GM18505 (cell line): ENCODE results near the gene DEAF1.
"Not testable (repeated sequence)": the region's sequence is repeated elsewhere in the genome, so short reads cannot be mapped to it uniquely, and the experiment has no call there.

Experiments used
- ATAC-seq: cut with Tn5 transposase; IDR thresholded peaks from one replicate; pipeline ENCODE4 v1.9.1; 2021; ENCODE audit not compliant: unreplicated experiment
- POLR2A ChIP-seq: IDR thresholded peaks from 4 replicates; pipeline ENCODE4 v1.6.1; 2011; ENCODE audit warnings: borderline replicate concordance; ENCODE audit not compliant: insufficient read depth, insufficient read length; ENCODE audit errors: extremely low read depth

DEAF1 gene

GRCh38 chr11:662689-663274 lies 32.2 kb downstream of the DEAF1 start:
- no peak for ATAC-seq
- no peak for TF ChIP-seq POLR2A

DNA sequence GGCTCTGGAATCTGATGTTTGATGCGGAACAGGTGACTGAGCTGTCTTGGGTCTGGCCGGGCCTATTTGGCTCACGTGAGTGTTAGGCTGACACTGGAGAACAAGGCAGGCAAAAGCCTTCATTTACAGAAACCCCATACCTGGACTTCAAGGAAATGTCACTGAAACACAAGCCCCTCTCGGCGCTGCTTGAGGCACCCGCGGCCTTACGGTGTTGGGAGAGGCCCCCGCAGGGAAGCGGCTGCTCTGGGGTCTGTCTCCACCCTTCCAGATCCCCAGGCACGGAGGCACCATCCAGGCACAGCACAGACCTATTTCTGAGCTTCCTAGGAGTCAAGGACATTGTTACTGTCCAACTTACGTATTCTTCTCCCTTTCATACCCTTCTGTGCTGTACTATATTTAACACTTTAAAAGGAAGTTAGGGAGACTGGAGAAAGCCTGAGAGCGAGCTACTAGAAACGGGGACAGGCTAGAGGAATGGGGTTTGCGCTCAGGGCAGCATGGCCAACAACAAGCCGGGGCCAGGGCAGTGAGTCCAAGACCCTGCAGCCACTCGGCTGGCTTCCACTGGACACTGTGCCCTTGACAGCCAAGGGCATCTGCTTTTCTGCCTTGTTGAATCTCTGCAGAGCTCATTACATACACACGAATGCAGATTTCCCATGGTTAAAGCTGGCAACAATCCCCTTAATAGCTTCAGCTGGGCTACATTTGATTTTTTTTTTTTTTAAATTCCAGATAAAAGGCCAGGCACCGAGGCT lies 34.2 kb downstream of the DEAF1 start:
- no peak for ATAC-seq

GRCh38 chr11:660281-660680 lies 34.7 kb downstream of the DEAF1 start:
- ATAC-seq = no peak

More for the DNA sequence above, 34.2 kb downstream of the DEAF1 start:
- TF ChIP-seq POLR2A = no peak

DNA sequence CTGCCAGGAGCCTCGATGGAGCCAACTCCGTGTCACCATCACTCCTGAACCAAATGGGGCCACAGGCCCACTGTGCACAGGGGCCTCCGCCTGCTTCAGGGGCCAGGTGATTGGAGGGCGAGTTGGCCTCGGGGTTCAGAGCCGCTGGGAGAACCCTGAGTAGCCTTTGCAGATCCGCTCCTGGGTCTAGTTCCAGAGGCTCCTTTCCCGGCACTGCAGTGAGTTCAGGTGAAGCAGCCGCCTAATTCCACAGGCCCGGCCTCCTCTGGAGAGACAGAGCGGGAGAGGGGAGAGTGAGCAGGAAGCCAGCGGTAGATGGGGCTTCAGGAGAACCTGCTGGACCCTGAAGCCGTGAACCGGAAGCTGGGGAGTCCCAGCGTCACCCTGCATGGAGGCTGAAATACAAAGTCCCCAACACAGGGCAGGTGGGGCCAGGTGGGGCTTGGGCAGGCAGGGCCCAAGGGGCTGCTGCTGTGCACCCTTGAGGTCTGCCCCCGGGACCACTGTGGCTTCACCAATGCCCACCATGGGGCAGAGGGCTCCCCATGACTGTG lies 35.4 kb downstream of the DEAF1 start:
- TF ChIP-seq POLR2A = no peak
- ATAC-seq = no peak

More at GRCh38 chr11:660281-660680, 34.7 kb downstream of the DEAF1 start:
- TF ChIP-seq POLR2A = no peak

- no peak for TF ChIP-seq POLR2A
- ATAC-seq = no peak
These were observed 37.3 kb downstream of the DEAF1 start for GRCh38 chr11:657691-658126.

DNA sequence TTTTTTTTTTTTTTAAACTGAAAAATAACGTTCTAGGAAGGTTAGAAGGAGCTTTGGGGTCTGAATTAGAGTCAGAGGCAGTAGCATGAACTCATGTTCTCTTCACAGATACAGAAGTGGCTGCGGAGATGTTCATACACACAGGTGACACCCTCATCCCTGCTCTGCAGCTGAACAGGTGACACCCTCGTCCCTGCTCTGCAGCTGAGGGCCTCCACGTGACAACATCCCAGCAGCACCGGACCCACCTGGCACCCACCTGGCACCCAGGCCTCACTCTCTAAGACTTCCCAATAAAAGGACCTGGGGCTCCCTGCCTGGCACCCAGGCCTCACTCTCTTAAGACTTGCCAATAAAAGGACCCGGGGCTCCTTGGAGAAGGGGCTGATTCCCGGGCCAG lies 38.2 kb downstream of the DEAF1 start:
- no peak for ATAC-seq
- no peak for TF ChIP-seq POLR2A

DNA sequence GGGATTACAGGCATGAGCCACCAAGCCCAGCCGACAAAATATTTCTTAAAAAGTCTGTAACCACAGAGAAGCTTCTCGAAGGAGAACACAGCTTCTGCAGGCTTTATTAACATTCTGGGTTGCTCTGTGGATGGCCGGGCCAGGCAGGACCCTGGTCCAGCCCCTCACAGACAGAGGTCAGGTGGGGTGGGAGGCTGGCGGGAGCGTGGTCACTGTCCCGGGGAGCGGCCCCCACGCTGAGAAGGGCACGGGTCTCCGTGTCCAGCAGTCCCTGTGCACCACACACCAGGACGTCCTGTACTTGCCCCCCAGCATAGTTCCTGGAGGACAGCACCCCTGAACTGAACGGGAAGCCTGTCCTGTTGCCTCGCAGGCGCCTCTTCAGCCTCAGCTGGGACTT lies 38.6 kb downstream of the DEAF1 start:
- no peak for ATAC-seq
- no peak for TF ChIP-seq POLR2A

DNA sequence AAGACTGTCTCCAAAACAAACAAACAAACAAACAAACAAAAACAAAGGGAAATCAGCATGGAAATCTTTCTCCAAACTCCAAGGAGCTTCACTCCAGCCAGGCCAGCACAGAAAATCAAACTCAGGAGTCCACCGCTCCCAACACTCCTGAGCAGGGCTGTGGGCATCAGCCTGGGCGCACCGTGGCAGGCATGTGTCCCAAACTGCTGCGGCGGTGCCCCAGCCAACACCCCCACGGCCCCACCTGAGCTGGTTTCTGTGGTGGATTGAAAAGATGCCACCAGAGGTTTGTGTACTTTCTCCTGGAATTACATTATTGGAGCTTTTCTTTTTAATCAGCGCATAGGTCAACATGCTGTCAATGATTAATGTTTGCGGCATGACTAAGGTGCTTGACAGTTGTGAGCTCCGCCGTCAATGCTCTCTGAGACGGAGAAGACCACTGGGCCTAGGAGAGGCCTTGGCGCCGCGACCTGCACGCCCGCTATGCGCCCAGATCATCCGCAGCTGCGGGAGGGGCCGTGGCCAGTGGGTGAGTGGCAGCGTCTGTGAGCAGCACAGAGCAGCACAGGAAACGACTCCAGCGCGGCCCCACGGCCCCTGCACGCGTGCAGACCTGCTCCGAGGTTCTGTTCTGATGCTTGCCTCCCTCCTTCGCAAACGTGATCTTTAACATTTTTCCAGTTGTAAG lies 39.8 kb downstream of the DEAF1 start:
- ATAC-seq = no peak
- no peak for TF ChIP-seq POLR2A

DNA sequence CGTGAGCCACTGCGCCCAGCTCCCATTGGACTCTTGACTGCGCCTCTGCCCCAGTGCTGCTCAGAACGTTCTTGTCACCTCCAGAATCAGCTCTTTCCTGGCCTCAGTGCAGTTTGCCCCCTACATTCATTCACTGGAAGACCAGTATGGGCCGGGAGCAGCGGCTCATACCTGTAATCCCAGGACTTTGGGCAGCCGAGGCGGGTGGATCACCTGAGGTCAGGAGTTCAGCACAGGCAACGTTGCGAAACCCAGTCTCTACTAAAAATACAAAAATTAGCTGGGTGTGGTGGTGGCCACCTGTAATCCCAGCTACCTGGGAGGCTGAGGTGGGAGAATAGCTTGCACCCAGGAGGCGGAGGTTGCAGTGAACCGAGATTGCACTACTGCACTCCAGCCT lies 40.6 kb downstream of the DEAF1 start:
- not testable (repeated sequence) for ATAC-seq

GRCh38 chr11:653837-654236 lies 41.2 kb downstream of the DEAF1 start:
- ATAC-seq = no peak

DNA sequence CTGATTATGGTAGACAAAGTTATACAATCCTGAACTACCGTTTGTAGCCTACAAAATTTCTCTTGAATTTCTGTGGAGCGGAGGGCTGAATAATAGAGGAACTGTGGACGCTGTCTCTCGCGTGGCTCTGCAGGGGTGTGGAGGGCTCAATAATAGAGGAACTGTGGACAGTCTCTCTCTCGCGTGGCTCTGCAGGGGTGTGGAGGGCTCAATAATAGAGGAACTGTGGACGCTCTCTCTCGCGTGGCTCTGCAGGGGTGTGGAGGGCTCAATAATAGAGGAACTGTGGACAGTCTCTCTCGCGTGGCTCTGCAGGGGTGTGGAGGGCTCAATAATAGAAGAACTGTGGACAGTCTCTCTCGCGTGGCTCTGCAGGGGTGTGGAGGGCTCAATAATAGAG lies 41.9 kb downstream of the DEAF1 start:
- not testable (repeated sequence) for ATAC-seq

More at GRCh38 chr11:653837-654236, 41.2 kb downstream of the DEAF1 start:
- no peak for TF ChIP-seq POLR2A

GRCh38 chr11:650482-650881 lies 44.5 kb downstream of the DEAF1 start:
- ATAC-seq = no peak
- TF ChIP-seq POLR2A = no peak

- not testable (repeated sequence) for ATAC-seq
These were observed 47.3 kb downstream of the DEAF1 start for GRCh38 chr11:647672-648158.

GRCh38 chr11:646214-646613 lies 48.8 kb downstream of the DEAF1 start:
- TF ChIP-seq POLR2A = no peak
- no peak for ATAC-seq
